Activated naive CD4-positive, alpha-beta T cell treated with anti-CD3 and anti-CD28 coated beads for 36 hours (primary cell): Measurements from ENCODE around the gene OPN3. TPM values are rescaled to one million over a fixed set of nuclear protein-coding genes. Genes with fewer than 3 reads are reported as not detected.

Experiments used
- CTCF ChIA-PET: fragments of 350-600 bp; sonication (Branson Sonifier 250); formaldehyde crosslinking; loops from one replicate; lab custom pipeline; 2021; ENCODE audit warnings: antibody characterized with exemption; lab: Charles Lee
- DNase-seq: peaks from one replicate; pipeline ENCODE4 v3.0.0-alpha.2; 2020
- H3K27ac Mint-ChIP-seq: one replicate; pipeline ENCODE4 v1.8.0; 2021; ENCODE audit warnings: mild to moderate bottlenecking, mixed read lengths
- H3K27me3 Mint-ChIP-seq: one replicate; pipeline ENCODE4 v1.8.0; 2021; ENCODE audit warnings: low read depth, mixed read lengths
- H3K36me3 Mint-ChIP-seq: one replicate; pipeline ENCODE4 v1.8.0; 2021; ENCODE audit warnings: low read depth, mixed read lengths
- H3K4me1 Mint-ChIP-seq: one replicate; pipeline ENCODE4 v1.8.0; 2021; ENCODE audit warnings: low read depth, mixed read lengths
- H3K4me3 Mint-ChIP-seq: one replicate; pipeline ENCODE4 v1.8.0; 2021; ENCODE audit warnings: mild to moderate bottlenecking, moderate library complexity, mixed read lengths
- H3K9me3 Mint-ChIP-seq: one replicate; pipeline ENCODE4 v1.8.0; 2021; ENCODE audit warnings: mixed read lengths
- intact Hi-C: fragments of 100-400 bp; cut with micrococcal nuclease; formaldehyde crosslinking; loops from one replicate; pipeline ENCODE4 v1.15.1; 2023
- total RNA-seq, 2 experiments: library from RNA; stranded (reverse); gene quantifications; one replicate each; pipeline ENCODE4 v1.2.3, GENCODE V29; 2021

OPN3 gene
- total RNA-seq, 2 experiments from 2014 or later: 7.7 to 9.0 TPM

DNA sequence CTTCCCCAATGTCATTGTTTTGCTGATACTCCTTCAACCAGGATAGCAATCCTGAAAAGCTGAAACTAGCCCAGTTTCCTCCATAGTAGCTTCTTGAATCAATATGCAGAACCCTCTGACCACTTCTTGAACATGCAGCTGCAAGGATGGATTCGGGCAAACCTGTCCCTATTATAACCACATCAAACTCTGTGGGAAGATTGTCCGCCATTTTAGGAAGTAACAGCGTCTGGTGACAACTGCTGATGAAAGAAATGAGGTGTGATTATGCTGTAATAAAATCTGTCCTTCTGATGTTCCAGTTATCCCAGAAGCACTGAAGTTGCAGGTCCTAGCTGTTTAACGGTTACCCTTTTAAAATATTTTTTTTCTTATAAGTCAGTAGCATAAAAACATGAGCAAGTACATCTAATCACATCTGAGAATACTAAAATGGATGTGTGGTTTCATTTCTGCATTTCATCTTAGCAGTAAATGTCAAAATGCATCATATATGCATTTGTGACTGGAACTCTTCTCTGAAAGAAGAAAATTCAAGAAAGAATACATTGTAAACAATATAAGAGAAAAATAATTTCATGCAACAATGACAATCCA, 4.5 kb downstream of the OPN3 start:
- CTCF ChIA-PET: no interaction called here
- no peaks in the 10 kb centered on the region for H3K9me3 Mint-ChIP-seq
- no peak overlapping the region for H3K4me3 Mint-ChIP-seq
- peaks cover 58% of the 10 kb centered on the region for H3K4me1 Mint-ChIP-seq
- peak overlapping the region; percentile 22 for H3K27ac Mint-ChIP-seq
- H3K27me3 Mint-ChIP-seq: no peaks in the 10 kb centered on the region
- peaks cover 40% of the 10 kb centered on the region for H3K36me3 Mint-ChIP-seq
- DNase-seq: peak; percentile 14
- intact Hi-C loops: no loop called here

DNA sequence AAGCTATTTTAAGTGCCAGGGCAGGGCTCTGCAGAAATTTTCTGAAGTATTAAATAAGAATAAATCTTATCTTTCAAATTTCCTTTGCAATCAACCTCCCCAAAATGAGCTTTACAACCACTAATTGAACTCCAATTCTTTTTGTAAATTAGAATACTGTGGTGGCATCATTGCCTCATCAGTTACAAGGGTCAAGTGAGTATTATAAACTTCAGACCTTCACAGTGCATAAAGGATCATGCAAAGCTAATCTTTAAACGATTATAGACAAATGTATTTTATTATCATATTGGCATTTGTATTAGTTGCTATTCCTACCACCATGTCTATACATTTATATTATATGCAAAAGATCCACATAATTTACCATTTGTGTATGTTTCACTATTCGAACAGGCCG, 7.2 kb downstream of the OPN3 start:
- Mint-ChIP-seq H3K4me3 (no peak overlapping the region), H3K9me3 (no peaks in the 10 kb centered on the region), H3K4me1 (peaks cover 62% of the 10 kb centered on the region), H3K36me3 (peaks cover 34% of the 10 kb centered on the region), H3K27me3 (no peaks in the 10 kb centered on the region), H3K27ac (no peak overlapping the region)
- intact Hi-C loops: no loop called here
- DNase-seq: no peak
- CTCF ChIA-PET: interaction anchor here (0.5 to 2.2 kb wide), 4 partner anchors 22 to 101 kb away, joined by 3 to 8 read pairs (median 3); partner anchors contain the start of gene KMO

DNA sequence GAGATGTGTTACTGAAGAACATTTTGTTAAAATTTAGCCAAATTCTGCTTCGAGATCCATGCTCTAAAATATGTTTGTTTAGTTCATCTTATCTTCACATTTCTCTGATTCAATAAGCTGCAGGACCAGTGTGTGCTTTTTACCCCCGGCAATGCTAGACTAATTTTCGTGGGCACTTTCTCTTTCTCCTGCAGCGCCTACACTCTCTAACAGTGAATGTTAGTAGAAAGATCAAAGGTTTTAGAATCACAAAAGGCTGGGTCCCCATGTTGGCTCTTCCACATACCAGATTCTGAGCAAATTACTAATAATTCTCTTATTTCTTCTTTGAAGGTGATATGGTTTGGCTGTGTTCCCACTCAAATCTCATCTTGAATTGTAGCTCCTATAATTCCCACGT, 8.5 kb downstream of the OPN3 start:
- intact Hi-C loops: no loop called here
- CTCF ChIA-PET: interaction anchor here (2.2 kb wide), 1 partner anchor 20 kb away, joined by 8 read pairs; no protein-coding TSS in a partner anchor
- Mint-ChIP-seq H3K4me3 (no peak overlapping the region), H3K27ac (peak overlapping the region; percentile 21), H3K27me3 (no peaks in the 10 kb centered on the region), H3K4me1 (peaks cover 54% of the 10 kb centered on the region), H3K36me3 (peaks cover 29% of the 10 kb centered on the region), H3K9me3 (no peaks in the 10 kb centered on the region)
- no peak for DNase-seq

DNA sequence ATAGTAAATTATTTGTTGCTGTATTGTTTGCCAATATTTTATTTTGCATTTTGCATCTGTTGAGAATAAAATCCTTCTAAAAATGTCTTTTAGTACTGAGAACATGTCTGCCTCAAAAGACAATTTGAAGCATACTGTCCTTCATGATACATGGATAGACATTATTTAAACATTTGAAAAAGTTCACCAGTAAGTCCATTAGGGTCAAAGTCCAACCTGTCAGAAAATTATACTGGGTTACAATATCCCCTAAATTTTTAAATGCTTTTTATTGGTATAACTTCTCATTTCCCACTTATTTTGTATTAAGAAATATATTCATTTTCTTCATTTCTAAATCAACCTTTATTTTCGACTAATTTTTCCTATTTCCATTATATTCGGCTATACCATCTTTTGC, 9.3 kb downstream of the OPN3 start:
- H3K27ac Mint-ChIP-seq: no peak overlapping the region

GRCh38 chr1:241630476-241630875, 9.7 kb downstream of the OPN3 start:
- DNase-seq: no peak
- H3K27me3 Mint-ChIP-seq: no peaks in the 10 kb centered on the region
- intact Hi-C loops: no loop called here
- H3K27ac Mint-ChIP-seq: no peak overlapping the region
- H3K36me3 Mint-ChIP-seq: peaks cover 24% of the 10 kb centered on the region
- CTCF ChIA-PET: interaction anchor here (0.7 kb wide), 1 partner anchor 104 kb away, joined by 3 read pairs; no protein-coding TSS in a partner anchor
- peaks cover 47% of the 10 kb centered on the region for H3K4me1 Mint-ChIP-seq
- no peaks in the 10 kb centered on the region for H3K9me3 Mint-ChIP-seq
- no peak overlapping the region for H3K4me3 Mint-ChIP-seq

More for the DNA sequence above, 9.3 kb downstream of the OPN3 start:
- Mint-ChIP-seq H3K4me1 (peaks cover 50% of the 10 kb centered on the region), H3K9me3 (no peaks in the 10 kb centered on the region), H3K4me3 (no peak overlapping the region), H3K36me3 (peaks cover 26% of the 10 kb centered on the region), H3K27me3 (no peaks in the 10 kb centered on the region)
- intact Hi-C loops: no loop called here
- DNase-seq: no peak
- CTCF ChIA-PET: interaction anchor here (2.2 kb wide), 1 partner anchor 20 kb away, joined by 8 read pairs; no protein-coding TSS in a partner anchor

DNA sequence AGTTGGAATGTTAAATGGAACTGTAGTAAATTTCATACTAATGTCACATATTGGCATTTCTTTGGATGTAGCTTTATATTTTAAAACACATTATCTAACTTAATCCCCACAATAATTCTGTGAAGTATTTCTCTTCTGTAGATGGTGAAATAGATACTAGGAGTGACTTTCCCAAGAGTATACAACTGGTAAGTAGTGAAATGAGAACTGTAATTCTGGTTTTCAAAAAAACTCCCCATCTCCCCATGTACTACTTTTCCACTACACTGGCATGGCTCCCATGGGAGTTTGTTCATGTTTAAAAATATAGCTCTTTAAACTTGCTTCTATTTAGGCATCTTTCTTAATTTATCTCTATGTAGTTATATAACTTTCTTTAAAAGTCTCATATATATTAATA, 10.2 kb downstream of the OPN3 start:
- DNase-seq: no peak
- Mint-ChIP-seq H3K9me3 (no peaks in the 10 kb centered on the region), H3K36me3 (peaks cover 19% of the 10 kb centered on the region), H3K4me1 (peaks cover 43% of the 10 kb centered on the region), H3K4me3 (no peak overlapping the region), H3K27me3 (no peaks in the 10 kb centered on the region), H3K27ac (no peak overlapping the region)
- intact Hi-C loops: no loop called here
- CTCF ChIA-PET: interaction anchor here (0.6 to 1.4 kb wide), 5 partner anchors 12 to 313 kb away, joined by 3 to 7 read pairs (median 3); no protein-coding TSS in a partner anchor

DNA sequence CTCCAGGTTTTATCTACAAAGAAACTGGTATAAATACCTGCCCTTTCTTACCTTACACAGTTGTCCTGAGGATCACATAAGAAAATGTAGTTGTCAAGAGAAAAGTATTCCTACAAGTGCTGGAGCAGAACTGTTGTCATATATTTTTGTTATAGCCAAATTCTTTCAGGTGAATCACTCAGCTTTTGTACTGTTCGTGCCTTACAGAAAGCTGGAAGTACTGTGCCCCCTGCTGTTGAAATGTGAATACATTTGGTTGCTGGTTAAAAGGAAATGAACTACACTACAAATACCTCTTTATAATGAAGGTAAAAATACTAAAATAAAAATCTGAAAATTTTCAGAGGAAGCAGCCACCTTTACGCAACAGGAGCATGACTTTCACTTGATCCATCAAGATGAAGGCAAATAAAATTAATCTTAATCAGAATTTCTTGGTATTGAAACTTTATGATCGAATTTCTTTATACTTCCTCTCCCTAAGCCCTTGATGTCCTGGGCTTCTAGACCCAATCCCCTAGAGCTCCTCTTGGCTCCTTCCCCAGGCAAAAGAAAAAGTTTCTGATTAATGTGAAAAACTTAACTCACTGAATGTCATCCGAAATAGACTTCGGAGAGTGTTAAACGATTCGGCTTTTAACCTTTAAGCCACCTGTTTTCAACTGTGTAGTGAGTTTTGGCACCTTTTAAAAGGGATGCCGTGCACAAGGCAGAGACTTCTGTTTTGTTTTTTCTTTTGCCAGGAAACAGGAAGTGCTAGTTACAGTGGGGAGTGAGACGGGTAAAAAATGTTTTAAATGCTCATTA, 12.5 kb downstream of the OPN3 start:
- Mint-ChIP-seq H3K27me3 (no peaks in the 10 kb centered on the region), H3K27ac (peak overlapping the region; percentile 79), H3K4me3 (peak overlapping the region; percentile 49), H3K4me1 (peaks cover 31% of the 10 kb centered on the region), H3K9me3 (no peaks in the 10 kb centered on the region), H3K36me3 (peaks cover 11% of the 10 kb centered on the region)
- DNase-seq: peak; percentile 69
- intact Hi-C loops: loop anchor here (1.0 to 10.0 kb wide), 6 partner anchors 12 to 893 kb away; no protein-coding TSS in a partner anchor
- CTCF ChIA-PET: interaction anchor here (0.6 to 2.1 kb wide), 8 partner anchors 10 to 122 kb away, joined by 3 to 19 read pairs (median 3); no protein-coding TSS in a partner anchor

- no peak for DNase-seq
- no peaks in the 10 kb centered on the region for H3K27me3 Mint-ChIP-seq
- H3K4me3 Mint-ChIP-seq: no peak overlapping the region
- peaks cover 16% of the 10 kb centered on the region for H3K4me1 Mint-ChIP-seq
- no peak overlapping the region for H3K27ac Mint-ChIP-seq
- intact Hi-C loops: loop anchor here (10.0 kb wide), 1 partner anchor 890 kb away; no protein-coding TSS in a partner anchor
- H3K9me3 Mint-ChIP-seq: no peaks in the 10 kb centered on the region
- CTCF ChIA-PET: no interaction called here
- peaks cover 11% of the 10 kb centered on the region for H3K36me3 Mint-ChIP-seq
These were observed 15.2 kb downstream of the OPN3 start for GRCh38 chr1:241624935-241625334.

DNA sequence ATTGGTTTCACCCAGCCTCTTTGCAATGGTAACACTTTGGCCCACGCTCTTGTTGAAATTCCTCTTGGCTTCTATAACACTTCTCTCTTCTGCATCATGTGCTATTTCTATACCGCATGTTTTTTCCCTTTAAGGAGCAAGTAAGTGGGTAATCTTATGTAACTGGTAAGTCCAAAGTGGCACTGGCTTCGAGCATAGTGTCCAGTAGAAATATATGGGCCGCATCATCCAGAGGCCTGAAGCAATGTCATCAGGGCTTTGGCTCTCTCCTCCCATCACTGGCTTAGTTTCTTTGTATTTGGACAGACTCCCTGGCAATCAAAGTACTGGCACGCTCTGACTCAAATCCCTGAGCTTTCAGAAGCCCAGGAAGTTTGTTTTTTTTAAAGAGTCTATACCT, 17.5 kb downstream of the OPN3 start:
- DNase-seq: no peak
- peaks cover 12% of the 10 kb centered on the region for H3K36me3 Mint-ChIP-seq
- H3K27me3 Mint-ChIP-seq: no peaks in the 10 kb centered on the region
- no peak overlapping the region for H3K4me3 Mint-ChIP-seq
- peaks cover 2% of the 10 kb centered on the region for H3K4me1 Mint-ChIP-seq
- CTCF ChIA-PET: interaction anchor here (3.7 kb wide), 1 partner anchor 12 kb away, joined by 13 read pairs; no protein-coding TSS in a partner anchor
- no peaks in the 10 kb centered on the region for H3K9me3 Mint-ChIP-seq
- H3K27ac Mint-ChIP-seq: no peak overlapping the region
- intact Hi-C loops: loop anchor here (10.0 kb wide), 1 partner anchor 888 kb away; no protein-coding TSS in a partner anchor

DNA sequence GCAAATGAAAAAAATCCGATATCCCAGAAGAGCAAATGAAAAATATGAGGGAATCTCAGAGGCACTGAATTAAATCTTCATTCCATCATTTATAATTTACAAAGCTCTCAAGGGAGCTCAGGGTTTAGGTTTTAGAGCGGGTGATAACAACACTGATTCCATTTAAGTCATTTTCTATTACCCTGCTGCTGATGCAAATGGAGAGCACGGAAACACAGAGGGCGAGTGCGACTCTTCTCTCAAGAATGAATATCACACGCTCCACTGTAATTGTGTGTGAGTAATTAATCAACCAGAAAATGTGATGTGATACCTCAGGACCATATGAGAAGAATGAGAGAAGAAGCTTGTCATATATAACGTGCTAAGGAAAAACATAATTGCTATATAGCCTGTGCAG, 22.7 kb downstream of the OPN3 start:
- no peak overlapping the region for H3K27ac Mint-ChIP-seq
- H3K27me3 Mint-ChIP-seq: no peaks in the 10 kb centered on the region
- CTCF ChIA-PET: interaction anchor here (0.7 to 0.8 kb wide), 2 partner anchors 10 to 13 kb away, joined by 3 read pairs; no protein-coding TSS in a partner anchor
- H3K36me3 Mint-ChIP-seq: peaks cover 10% of the 10 kb centered on the region
- DNase-seq: no peak
- H3K4me1 Mint-ChIP-seq: peaks cover 14% of the 10 kb centered on the region
- no peak overlapping the region for H3K4me3 Mint-ChIP-seq
- no peaks in the 10 kb centered on the region for H3K9me3 Mint-ChIP-seq
- intact Hi-C loops: no loop called here

- Mint-ChIP-seq H3K9me3 (no peaks in the 10 kb centered on the region), H3K27me3 (no peaks in the 10 kb centered on the region), H3K27ac (no peak overlapping the region), H3K4me3 (no peak overlapping the region), H3K36me3 (peaks cover 2% of the 10 kb centered on the region), H3K4me1 (peaks cover 15% of the 10 kb centered on the region)
- CTCF ChIA-PET: interaction anchor here (0.7 to 1.2 kb wide), 3 partner anchors 29 to 383 kb away, joined by 3 to 6 read pairs (median 3); partner anchors contain the start of gene MAP1LC3C
- intact Hi-C loops: no loop called here
- no peak for DNase-seq
These were observed 24.9 kb downstream of the OPN3 start for GRCh38 chr1:241615043-241615974.
